Suprapubic skin (tissue), 3 donors: ENCODE measurements around the gene TBC1D22A.

Experiments used
- POLR2AphosphoS5 ChIP-seq, 3 donors: sonication (generic); formaldehyde crosslinking; IDR thresholded peaks; one replicate each; pipeline ENCODE4 v1.6.1; 2017; ENCODE audit warnings: antibody characterized with exemption in 3 of 3
- TF ChIP-seq, protein P1 (sequence below), 2 donors: fragments of 200-600 bp in 1 of 2; fragments of 450-650 bp in 1 of 2; sonication (generic) in 1 of 2; IDR thresholded peaks; one replicate each; pipeline ENCODE4 v1.5.1; 2016 to 2019; ENCODE audit warnings: antibody characterized with exemption in 2 of 2, mild to moderate bottlenecking in 1 of 2, moderate library complexity in 1 of 2

DNA sequence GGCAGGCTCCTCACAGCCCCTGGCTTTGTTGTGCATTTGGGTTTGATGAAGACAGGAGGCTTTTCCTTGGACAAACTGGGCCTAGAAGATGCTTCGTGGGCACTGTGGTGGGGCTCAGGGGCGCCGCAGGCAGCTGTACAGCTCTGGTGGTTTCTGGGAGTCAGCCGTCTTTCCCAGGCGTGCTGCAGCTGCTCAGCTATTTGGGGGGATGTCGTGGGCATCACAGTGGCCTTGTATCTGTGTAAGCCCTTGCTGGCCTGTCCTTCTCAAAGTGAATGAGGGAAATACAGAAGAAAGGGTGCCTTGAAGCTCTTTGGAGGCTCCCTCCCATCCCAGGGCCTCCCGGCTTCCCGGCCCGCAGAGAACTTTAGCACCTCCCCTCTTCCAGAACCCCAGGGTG lies 89.5 kb downstream of the TBC1D22A start:
- TF ChIP-seq, protein P1, sequence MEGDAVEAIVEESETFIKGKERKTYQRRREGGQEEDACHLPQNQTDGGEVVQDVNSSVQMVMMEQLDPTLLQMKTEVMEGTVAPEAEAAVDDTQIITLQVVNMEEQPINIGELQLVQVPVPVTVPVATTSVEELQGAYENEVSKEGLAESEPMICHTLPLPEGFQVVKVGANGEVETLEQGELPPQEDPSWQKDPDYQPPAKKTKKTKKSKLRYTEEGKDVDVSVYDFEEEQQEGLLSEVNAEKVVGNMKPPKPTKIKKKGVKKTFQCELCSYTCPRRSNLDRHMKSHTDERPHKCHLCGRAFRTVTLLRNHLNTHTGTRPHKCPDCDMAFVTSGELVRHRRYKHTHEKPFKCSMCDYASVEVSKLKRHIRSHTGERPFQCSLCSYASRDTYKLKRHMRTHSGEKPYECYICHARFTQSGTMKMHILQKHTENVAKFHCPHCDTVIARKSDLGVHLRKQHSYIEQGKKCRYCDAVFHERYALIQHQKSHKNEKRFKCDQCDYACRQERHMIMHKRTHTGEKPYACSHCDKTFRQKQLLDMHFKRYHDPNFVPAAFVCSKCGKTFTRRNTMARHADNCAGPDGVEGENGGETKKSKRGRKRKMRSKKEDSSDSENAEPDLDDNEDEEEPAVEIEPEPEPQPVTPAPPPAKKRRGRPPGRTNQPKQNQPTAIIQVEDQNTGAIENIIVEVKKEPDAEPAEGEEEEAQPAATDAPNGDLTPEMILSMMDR (IDR thresholded peaks at IDR 0.05), result no peak
- TF ChIP-seq POLR2AphosphoS5 (IDR thresholded peaks at IDR 0.05), result no peak
